GM21381 (cell line): ENCODE results near the gene ITGB3BP.
"Not testable (repeated sequence)": the region's sequence is repeated elsewhere in the genome, so short reads cannot be mapped to it uniquely, and the experiment has no call there.

Experiments
- ATAC-seq: cut with Tn5 transposase; IDR thresholded peaks from one replicate; pipeline ENCODE4 v1.9.1; 2021; ENCODE audit warnings: mild to moderate bottlenecking, moderate library complexity; ENCODE audit not compliant: unreplicated experiment

Gene ITGB3BP

DNA sequence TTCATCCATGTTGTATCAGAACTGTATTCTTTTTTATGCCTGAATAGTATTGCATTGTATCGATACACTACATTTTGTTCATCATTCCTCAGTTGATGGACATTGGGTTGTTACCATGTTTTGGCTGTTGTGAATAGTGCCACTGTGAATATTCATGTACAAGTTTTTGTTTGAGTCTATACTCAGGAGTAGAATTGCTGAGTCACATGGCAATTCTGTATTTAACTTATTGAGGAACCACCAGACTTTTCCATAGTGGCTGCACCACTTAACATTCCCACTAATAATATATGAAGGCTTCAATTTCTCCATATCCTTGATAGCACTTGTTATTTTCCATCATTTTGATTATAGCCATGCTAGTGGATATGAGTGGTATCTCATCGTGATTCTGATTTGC, 99.4 kb downstream of the ITGB3BP start:
- ATAC-seq, result no peak

DNA sequence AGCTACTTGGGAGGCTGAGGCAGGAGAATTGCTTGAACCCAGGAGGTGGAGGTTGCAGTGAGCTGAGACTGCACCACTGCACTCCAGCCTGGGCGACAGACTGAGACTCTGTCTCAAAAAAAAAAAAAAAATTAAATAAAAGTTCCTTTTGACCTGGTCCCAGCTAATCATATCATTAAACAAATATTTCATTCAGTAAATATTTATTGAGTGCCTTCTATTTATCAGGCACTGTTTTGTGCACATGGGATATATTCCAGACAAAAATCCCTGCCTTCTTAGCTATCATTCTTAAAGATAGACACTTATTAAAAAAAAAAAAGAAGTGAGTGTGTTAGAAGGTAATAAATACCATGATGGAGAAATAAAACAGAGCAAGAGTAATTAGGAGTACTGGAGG, 102.3 kb downstream of the ITGB3BP start:
- ATAC-seq, result not testable (repeated sequence)

GRCh38 chr1:63418101-63418500, 104.9 kb downstream of the ITGB3BP start:
- ATAC-seq, result no peak

DNA sequence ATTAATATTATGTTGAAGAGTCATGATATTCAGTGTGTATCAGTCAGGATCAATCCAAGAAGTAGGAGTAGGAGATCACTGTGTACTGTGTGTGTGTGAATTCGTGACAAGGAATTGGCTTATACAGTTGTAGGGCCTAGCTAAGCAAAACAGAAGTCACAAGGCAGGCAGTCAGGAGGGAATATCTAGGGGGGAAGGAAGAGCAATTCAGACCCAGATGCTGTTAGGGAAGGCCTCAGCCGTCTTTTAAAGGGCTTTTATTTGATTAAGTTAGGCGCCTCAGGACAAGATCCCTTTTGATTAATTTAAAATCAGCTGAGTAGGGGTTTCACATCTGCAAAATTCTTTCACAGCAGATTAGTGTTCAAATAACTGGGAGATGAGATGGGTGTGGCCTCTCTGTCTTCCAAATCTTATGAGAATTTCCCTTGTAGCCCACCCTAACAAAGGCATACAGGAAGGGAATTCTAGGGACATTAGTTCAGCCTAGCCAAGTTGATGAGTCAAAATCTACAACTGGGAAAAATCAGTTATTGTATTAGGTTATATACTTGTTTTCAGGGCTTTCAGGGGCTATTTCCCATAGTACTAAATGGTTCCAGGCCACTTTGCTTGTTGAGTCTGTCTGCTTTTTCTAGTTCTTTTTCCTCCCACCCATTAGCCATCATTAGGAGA, 108.2 kb downstream of the ITGB3BP start:
- ATAC-seq, result no peak

GRCh38 chr1:63413394-63413793, 109.6 kb downstream of the ITGB3BP start:
- ATAC-seq, result no peak

DNA sequence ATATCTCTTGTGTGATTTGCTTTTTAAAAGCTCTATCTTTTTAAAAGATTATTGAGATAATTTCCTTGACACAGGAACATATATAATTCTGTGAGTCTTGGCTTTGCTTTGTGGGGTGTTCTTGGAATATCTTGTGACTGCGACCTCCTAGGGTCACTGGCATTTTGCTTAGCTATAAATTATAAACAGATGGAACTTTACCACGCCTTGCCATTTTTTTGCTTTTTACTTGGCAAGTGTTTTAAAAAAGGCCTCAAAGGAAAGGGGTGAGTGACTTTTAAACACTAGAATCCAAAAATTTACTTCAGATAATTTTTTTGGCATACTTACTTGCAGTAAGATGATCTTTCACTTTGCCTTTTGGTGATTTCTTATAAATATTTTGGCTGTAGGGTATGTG, 112.0 kb downstream of the ITGB3BP start:
- ATAC-seq, result no peak

DNA sequence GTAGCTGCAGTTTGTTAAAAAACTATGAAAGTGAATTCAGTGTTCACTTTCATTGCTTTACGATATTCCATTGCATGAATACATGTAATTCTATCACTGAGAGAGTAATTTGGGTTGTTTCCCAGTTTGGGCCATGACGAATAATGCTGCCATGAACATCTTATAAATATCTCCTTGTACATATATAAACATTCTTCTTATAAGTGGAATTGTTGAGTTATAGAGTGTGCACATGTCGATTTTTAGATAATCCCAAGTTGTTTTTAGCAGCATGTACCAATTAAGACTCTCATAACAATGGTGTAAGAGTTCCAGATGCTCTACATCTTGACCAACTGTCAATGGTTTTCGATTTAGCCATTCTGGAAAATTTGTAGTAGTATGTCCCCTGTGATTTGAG, 114.7 kb downstream of the ITGB3BP start:
- no peak for ATAC-seq

DNA sequence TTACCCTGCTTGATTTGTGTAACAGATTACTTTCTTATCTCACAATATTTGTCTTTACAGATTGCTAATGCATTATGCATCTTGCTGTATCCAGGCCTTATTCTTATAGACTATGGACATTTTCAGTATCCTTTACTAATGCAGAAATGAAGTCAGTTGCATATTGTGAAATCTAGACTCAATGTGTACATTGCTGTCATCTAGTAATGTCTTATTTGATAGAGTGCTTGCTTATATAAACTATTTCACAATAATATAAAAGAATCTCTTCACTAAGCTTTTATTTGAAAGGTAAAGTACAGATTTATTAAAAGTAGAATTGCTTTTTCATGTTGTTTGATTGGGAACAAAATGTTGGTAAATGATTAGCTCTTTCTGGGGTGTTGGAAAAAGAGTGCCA, 116.0 kb downstream of the ITGB3BP start:
- ATAC-seq, result no peak

GRCh38 chr1:63405987-63406386, 117.0 kb downstream of the ITGB3BP start:
- no peak for ATAC-seq

DNA sequence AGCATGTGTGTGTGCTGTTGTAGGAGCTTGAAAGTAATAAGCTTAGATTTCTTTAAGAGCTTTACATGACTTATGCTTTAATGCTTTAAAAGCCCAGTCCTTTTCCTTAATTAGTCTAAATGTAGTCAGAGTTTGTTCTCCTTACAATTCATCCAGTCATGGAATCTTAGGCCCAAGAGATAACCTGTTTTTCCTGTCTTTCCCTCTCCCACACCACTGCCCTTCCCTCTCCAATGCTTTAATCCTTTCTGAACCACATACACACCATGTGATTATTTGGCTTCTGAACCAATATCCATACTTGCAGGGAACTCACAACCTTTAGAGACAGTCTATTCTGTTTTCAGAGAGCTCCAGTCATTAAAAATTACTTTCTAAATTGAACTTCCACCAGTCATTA, 118.0 kb downstream of the ITGB3BP start:
- ATAC-seq, result no peak

DNA sequence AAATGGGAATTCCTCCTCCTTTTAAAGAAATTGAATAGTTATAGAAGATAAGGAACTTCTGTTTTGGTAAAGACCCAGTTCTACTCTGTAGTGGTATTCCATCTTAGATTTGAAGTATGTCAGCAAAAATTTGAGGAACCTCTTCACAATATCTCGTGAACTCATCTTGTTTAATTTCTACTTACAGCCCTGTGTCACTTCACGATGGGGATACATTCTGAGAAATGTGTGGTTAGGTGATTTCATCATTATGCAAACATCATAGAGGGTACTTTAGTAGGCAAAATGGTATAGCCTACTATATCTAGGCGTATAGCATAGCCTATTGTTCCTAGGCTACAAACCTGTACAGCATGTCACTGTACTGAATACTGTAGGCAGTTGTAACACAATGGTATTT, 119.6 kb downstream of the ITGB3BP start:
- no peak for ATAC-seq

GRCh38 chr1:63401945-63402344, 121.1 kb downstream of the ITGB3BP start:
- ATAC-seq, result no peak
